PC-9 (cell line): ENCODE results near the gene OOSP2. TPM values are rescaled to one million over a fixed set of nuclear protein-coding genes. Genes with fewer than 3 reads are reported as not detected.
"Not testable (repeated sequence)": the region's sequence is repeated elsewhere in the genome, so short reads cannot be mapped to it uniquely, and the experiment has no call there.

Experiments
- BruUV-seq: library from RNA; stranded (reverse); fragments of 400-500 nt; replicated peaks from 2 replicates; lab custom pipeline; 2021; lab: Mats Ljungman, UMichigan
- CTCF ChIA-PET: fragments of 300-600 bp; sonication (Branson Sonifier 250); formaldehyde crosslinking; loops from one replicate; lab custom pipeline; 2022; ENCODE audit warnings: antibody characterized with exemption; lab: Charles Lee
- POLR2A ChIA-PET: fragments of 300-600 bp; sonication (Branson Sonifier 250); formaldehyde crosslinking; loops from one replicate; lab custom pipeline; 2022; ENCODE audit warnings: antibody characterized with exemption; ENCODE audit not compliant: unreplicated experiment; lab: Charles Lee
- DNase-seq, 2 experiments: peaks; one replicate each; pipeline versions ENCODE4 v3.0.0 to v3.0.0-alpha.2; 2015 to 2022; ENCODE audit warnings: mixed read lengths in 1 of 2
- H2AFZ ChIP-seq: fragments of 200-600 bp; sonication (generic); 2 replicates; pipeline ENCODE4 v1.8.1; 2017; ENCODE audit warnings: antibody characterized with exemption
- H3F3A ChIP-seq: fragments of 200-600 bp; sonication (generic); 2 replicates; pipeline ENCODE4 v1.8.1; 2017; ENCODE audit warnings: antibody characterized with exemption, mild to moderate bottlenecking, low read depth; ENCODE audit not compliant: insufficient read depth
- H3K27ac ChIP-seq: fragments of 200-600 bp; sonication (generic); 2 replicates; pipeline ENCODE4 v1.6.1; 2016; ENCODE audit warnings: mixed run types
- H3K27me3 ChIP-seq: fragments of 200-600 bp; sonication (generic); 2 replicates; pipeline ENCODE4 v1.6.1; 2016; ENCODE audit warnings: low read depth, mixed run types; ENCODE audit not compliant: insufficient read depth
- H3K36me3 ChIP-seq: fragments of 200-600 bp; sonication (generic); 2 replicates; pipeline ENCODE4 v1.6.1; 2016; ENCODE audit warnings: low read depth, mixed run types
- H3K4me1 ChIP-seq: fragments of 200-600 bp; sonication (generic); replicated peaks from 2 replicates; pipeline ENCODE4 v1.6.1; 2016; ENCODE audit warnings: mixed run types; ENCODE audit not compliant: insufficient read depth
- H3K4me2 ChIP-seq: fragments of 200-600 bp; sonication (generic); 2 replicates; pipeline ENCODE4 v1.6.1; 2017; ENCODE audit warnings: mixed run types
- H3K4me3 ChIP-seq: fragments of 200-600 bp; sonication (generic); 2 replicates; pipeline ENCODE4 v1.6.1; 2016; ENCODE audit warnings: mixed run types
- H3K79me2 ChIP-seq: fragments of 200-600 bp; sonication (generic); 2 replicates; pipeline ENCODE4 v1.6.1; 2017; ENCODE audit warnings: low read depth, mixed run types
- H3K9me2 ChIP-seq: fragments of 200-600 bp; sonication (generic); 2 replicates; pipeline ENCODE4 v1.8.1; 2017; ENCODE audit warnings: mild to moderate bottlenecking; ENCODE audit not compliant: insufficient read depth
- H3K9me3 ChIP-seq: fragments of 200-600 bp; sonication (generic); 2 replicates; pipeline ENCODE4 v1.8.1; 2016; ENCODE audit warnings: low read depth; ENCODE audit not compliant: insufficient read depth
- H4K20me1 ChIP-seq: fragments of 200-600 bp; sonication (generic); 2 replicates; pipeline ENCODE4 v1.8.1; 2017; ENCODE audit not compliant: insufficient read depth
- CTCF ChIP-seq: fragments of 200-600 bp; sonication (generic); conservative IDR thresholded peaks from 2 replicates; pipeline ENCODE4 v1.6.1; 2017; ENCODE audit warnings: mixed run types, antibody characterized with exemption, mild to moderate bottlenecking, moderate library complexity
- EZH2 ChIP-seq: fragments of 200-600 bp; sonication (generic); IDR thresholded peaks from 2 replicates; pipeline ENCODE4 v1.8.0; 2017; ENCODE audit warnings: antibody characterized with exemption, low read depth
- intact Hi-C: fragments of 100-400 bp; cut with micrococcal nuclease; formaldehyde crosslinking; loops from one replicate; pipeline ENCODE4 v1.10.0; 2022; ENCODE audit not compliant: unreplicated experiment
- total RNA-seq: library from RNA; stranded (reverse); gene quantifications from 2 replicates; pipeline ENCODE4 v1.2.3, GENCODE V29; 2021

OOSP2 gene
- total RNA-seq, 1 experiment from 2014 or later = not detected

- no peaks in the 10 kb centered on the region for H3K9me3 ChIP-seq
- H3K36me3 ChIP-seq = no peaks in the 10 kb centered on the region
- H3K4me3 ChIP-seq = no peak overlapping the region
- intact Hi-C loops = no loop called here
- H2AFZ ChIP-seq = no peak overlapping the region
- H3K27ac ChIP-seq = no peak overlapping the region
- no peak overlapping the region for H3K4me2 ChIP-seq
- H3K79me2 ChIP-seq = no peaks in the 10 kb centered on the region
- H4K20me1 ChIP-seq = no peaks in the 10 kb centered on the region
- TF ChIP-seq EZH2 = no peak
- H3K27me3 ChIP-seq = no peaks in the 10 kb centered on the region
- H3K4me1 ChIP-seq = no peaks in the 10 kb centered on the region
- no peaks in the 10 kb centered on the region for H3K9me2 ChIP-seq
- BruUV-seq = no TSS peak
- H3F3A ChIP-seq = no peaks in the 10 kb centered on the region
- no peak for DNase-seq
- ChIA-PET POLR2A (no interaction called here), CTCF (no interaction called here)
Measured at GRCh38 chr11:60005360-60005759, 34.8 kb upstream of the OOSP2 start.

- Histone ChIP-seq H3K9me2 (no peaks in the 10 kb centered on the region), H3K4me2 (no peak within 1 kb of the TSS), H3K27me3 (peaks cover 20% of the 10 kb centered on the region; the same call in 1 of the 2 replicates), H3K4me1 (no peaks in the 10 kb centered on the region), H3K4me3 (no peak within 1 kb of the TSS), H3K9me3 (no peaks in the 10 kb centered on the region), H3K79me2 (no peaks in the 10 kb centered on the region), H3K27ac (no peak within 1 kb of the TSS), H4K20me1 (no peaks in the 10 kb centered on the region), H3K36me3 (no peaks in the 10 kb centered on the region), H2AFZ (no peak within 1 kb of the TSS), H3F3A (no peaks in the 10 kb centered on the region)
- CTCF ChIA-PET = no interaction called here
- BruUV-seq = no TSS peak
- TF ChIP-seq EZH2 (no peak), CTCF (no peak)
- DNase-seq = no peak
- intact Hi-C loops = no loop called here
- POLR2A ChIA-PET = interaction anchor here (0.7 kb wide), 1 partner anchor 674 kb away, joined by 6 read pairs; no protein-coding TSS in a partner anchor
Measured at GRCh38 chr11:60016881-60017280, 23.3 kb upstream of the OOSP2 start, which contains the start of gene OOSP4B. Gene OOSP4B (plus strand): TSS chr11:60017181.

- intact Hi-C loops = no loop called here
- Histone ChIP-seq H3K4me3 (no peak overlapping the region), H3K4me2 (no peak overlapping the region), H3K9me3 (no peaks in the 10 kb centered on the region), H3K4me1 (no peaks in the 10 kb centered on the region), H3K79me2 (no peaks in the 10 kb centered on the region), H3K36me3 (no peaks in the 10 kb centered on the region), H3F3A (no peaks in the 10 kb centered on the region), H4K20me1 (no peaks in the 10 kb centered on the region), H3K27ac (no peak overlapping the region), H2AFZ (no peak overlapping the region), H3K27me3 (peaks cover 20% of the 10 kb centered on the region; the same call in 1 of the 2 replicates), H3K9me2 (no peaks in the 10 kb centered on the region)
- no peak for TF ChIP-seq EZH2
- TF ChIP-seq CTCF = no peak
- BruUV-seq = no TSS peak
- ChIA-PET POLR2A (no interaction called here), CTCF (no interaction called here)
- no peak for DNase-seq
Measured at GRCh38 chr11:60018058-60018457, 22.2 kb upstream of the OOSP2 start.

GRCh38 chr11:60020376-60020775, 19.8 kb upstream of the OOSP2 start:
- H4K20me1 ChIP-seq, H3K27ac ChIP-seq, POLR2A ChIA-PET, H3K4me3 ChIP-seq, H3K9me2 ChIP-seq, BruUV-seq, CTCF ChIA-PET, H3K4me2 ChIP-seq, H3K4me1 ChIP-seq, H2AFZ ChIP-seq, H3K9me3 ChIP-seq, H3F3A ChIP-seq, H3K79me2 ChIP-seq, H3K36me3 ChIP-seq, DNase-seq: not testable (repeated sequence)
- intact Hi-C loops = loop anchor here (10.0 kb wide), 1 partner anchor 196 kb away; no protein-coding TSS in a partner anchor
- peaks cover 20% of the 10 kb centered on the region; the same call in 1 of the 2 replicates for H3K27me3 ChIP-seq
